Endothelial cell of umbilical vein (primary cell): ENCODE measurements around the gene TCEANC. TPM values are rescaled to one million over a fixed set of nuclear protein-coding genes. Genes with fewer than 3 reads are reported as not detected.
"Not testable (repeated sequence)": the region's sequence is repeated elsewhere in the genome, so short reads cannot be mapped to it uniquely, and the experiment has no call there.

Experiments used
- BruUV-seq: library from RNA; stranded (reverse); fragments of 400-500 nt; replicated peaks from 2 replicates; lab custom pipeline; 2021; lab: Mats Ljungman, UMichigan
- CTCF ChIA-PET: fragments of 300-600, 350-600 bp; sonication (Branson Sonifier 250); formaldehyde crosslinking; loops from one replicate; lab custom pipeline; 2021; ENCODE audit warnings: antibody characterized with exemption, inconsistent platforms; lab: Charles Lee
- POLR2A ChIA-PET: fragments of 300-600, 350-600 bp; sonication (Branson Sonifier 250); formaldehyde crosslinking; loops from one replicate; lab custom pipeline; 2021; ENCODE audit warnings: antibody characterized with exemption, inconsistent platforms; lab: Charles Lee
- DNase-seq: peaks from one replicate; pipeline ENCODE4 v3.0.0-alpha.2; 2011; ENCODE audit warnings: low read depth, low spot score
- FAIRE-seq: peaks from 2 replicates; lab custom pipeline; 2011; peaks lifted over from hg19 to GRCh38; lab: Jason Lieb, UNC
- H2AFZ ChIP-seq: 2 replicates; pipeline ENCODE4 v1.6.0; 2012; ENCODE audit warnings: low read depth, low read length, control low read depth, inconsistent platforms
- H3K27ac ChIP-seq: 2 replicates; pipeline ENCODE4 v1.5.1; 2011; ENCODE audit warnings: low read depth, mild to moderate bottlenecking, control low read depth, low read length, moderate library complexity; ENCODE audit not compliant: insufficient read depth
- H3K27me3 ChIP-seq, 2 experiments: 2 replicates each; pipeline versions ENCODE4 v1.6.0 to v1.6.1; 2011; ENCODE audit warnings: low read length in 2 of 2, mixed read lengths in 1 of 2; ENCODE audit not compliant: control insufficient read depth in 2 of 2, insufficient read depth in 2 of 2
- H3K36me3 ChIP-seq, 2 experiments: 2 replicates in 1 of 2; 3 replicates in 1 of 2; pipeline ENCODE4 v1.5.1; 2011; ENCODE audit warnings: low read length in 2 of 2, mild to moderate bottlenecking in 1 of 2, moderate library complexity in 1 of 2; ENCODE audit not compliant: control insufficient read depth in 2 of 2, insufficient read depth in 2 of 2; ENCODE audit errors: extremely low read depth in 1 of 2
- H3K4me1 ChIP-seq: 3 replicates; pipeline ENCODE4 v1.5.1; 2011; ENCODE audit warnings: mild to moderate bottlenecking, low read length; ENCODE audit not compliant: control insufficient read depth, insufficient read depth; ENCODE audit errors: extremely low read depth
- H3K4me2 ChIP-seq: 2 replicates; pipeline ENCODE4 v1.6.1; 2011; ENCODE audit warnings: low read length, control low read depth, mixed read lengths; ENCODE audit not compliant: insufficient read depth
- H3K4me3 ChIP-seq, 3 experiments: fragments of 200-600 bp in 1 of 3; sonication (generic), shearing (Covaris generic) in 1 of 3; replicated peaks in 1 of 3; 2 replicates each; pipeline ENCODE4 v1.5.1; 2011 to 2016; ENCODE audit warnings: control low read depth in 3 of 3, low read length in 3 of 3, mild to moderate bottlenecking in 2 of 3, inconsistent platforms in 1 of 3, low read depth in 1 of 3, moderate library complexity in 1 of 3; ENCODE audit not compliant: insufficient read depth in 1 of 3
- H3K79me2 ChIP-seq: 2 replicates; pipeline ENCODE4 v1.6.0; 2012; ENCODE audit warnings: low read length, inconsistent platforms; ENCODE audit not compliant: control insufficient read depth, insufficient read depth
- H3K9ac ChIP-seq: replicated peaks from 2 replicates; pipeline ENCODE3; 2011; ENCODE audit warnings: low read length, control low read depth; ENCODE audit not compliant: insufficient read depth; ENCODE audit errors: extremely low read depth
- H3K9me1 ChIP-seq: replicated peaks from 3 replicates; pipeline ENCODE4 v1.6.0; 2011; ENCODE audit warnings: mild to moderate bottlenecking, low read length; ENCODE audit not compliant: control insufficient read depth, insufficient read depth; ENCODE audit errors: extremely low read depth
- H3K9me3 ChIP-seq: replicated peaks from 2 replicates; pipeline ENCODE4 v1.5.1; 2012; ENCODE audit warnings: low read length, inconsistent platforms; ENCODE audit not compliant: control insufficient read depth, insufficient read depth
- H4K20me1 ChIP-seq: replicated peaks from 2 replicates; pipeline ENCODE3; 2011; ENCODE audit warnings: mild to moderate bottlenecking, low read length; ENCODE audit not compliant: control insufficient read depth, insufficient read depth; ENCODE audit errors: extremely low read depth
- CTCF ChIP-seq, 2 donors: IDR thresholded peaks; 1 replicate in 1 of 2; 2 replicates in 1 of 2; pipeline ENCODE4 v1.5.1; 2011; ENCODE audit warnings: low read length in 2 of 2, mild to moderate bottlenecking in 2 of 2, moderate library complexity in 2 of 2, control low read depth in 1 of 2, inconsistent platforms in 1 of 2, low read depth in 1 of 2; ENCODE audit not compliant: insufficient read depth in 1 of 2; ENCODE audit errors: extremely low read depth in 1 of 2
- EZH2 ChIP-seq: IDR thresholded peaks from 2 replicates; pipeline ENCODE4 v1.6.1; 2012; ENCODE audit warnings: borderline replicate concordance, low read depth, mild to moderate bottlenecking, moderate library complexity, low read length, inconsistent platforms; ENCODE audit not compliant: severe bottlenecking
- FOS ChIP-seq: IDR thresholded peaks from 2 replicates; pipeline ENCODE4 v1.6.1; 2011; ENCODE audit warnings: mild to moderate bottlenecking, low read length, moderate library complexity, borderline replicate concordance; ENCODE audit not compliant: insufficient read depth
- GATA2 ChIP-seq: IDR thresholded peaks from 2 replicates; pipeline ENCODE4 v1.7.0; 2011; ENCODE audit warnings: low read depth, mild to moderate bottlenecking, moderate library complexity, mixed read lengths, low read length; ENCODE audit not compliant: insufficient read length, insufficient read depth
- JUN ChIP-seq: IDR thresholded peaks from 2 replicates; pipeline ENCODE4 v1.6.1; 2011; ENCODE audit warnings: borderline replicate concordance, low read depth; ENCODE audit not compliant: insufficient read length, insufficient read depth
- MAX ChIP-seq: IDR thresholded peaks from 2 replicates; pipeline ENCODE4 v1.6.1; 2011; ENCODE audit not compliant: insufficient read depth, insufficient read length
- MYC ChIP-seq: IDR thresholded peaks from one replicate; pipeline ENCODE4 v1.6.1; 2011; ENCODE audit warnings: mild to moderate bottlenecking, low read depth, low read length
- POLR2A ChIP-seq: IDR thresholded peaks from 2 replicates; pipeline ENCODE4 v1.6.1; 2012; ENCODE audit warnings: low read depth, mild to moderate bottlenecking, control low read depth, low read length
- POLR2AphosphoS5 ChIP-seq: IDR thresholded peaks from 2 replicates; pipeline ENCODE4 v1.6.1; 2012; ENCODE audit warnings: low read depth, mild to moderate bottlenecking, control low read depth, low read length, moderate library complexity; ENCODE audit not compliant: insufficient read depth
- dilution Hi-C: fragments of 300-500 bp; cut with MboI; formaldehyde crosslinking; loops from one replicate; pipeline ENCODE4 v1.15.0; 2019; ENCODE audit warnings: low sequenced_read_pairs; ENCODE audit not compliant: extremely low pct_ligation_motif_present
- intact Hi-C: fragments of 100-400 bp; cut with micrococcal nuclease; formaldehyde crosslinking; loops from one replicate; pipeline ENCODE4 v1.10.0; 2022
- polyA plus RNA-seq, 4 experiments: library from polyadenylated mRNA; depleted of rRNA in 3 of 4; stranded (reverse) in 3 of 4; unstranded in 1 of 4; fragments of >200 nt; gene quantifications; 2 replicates each; pipeline versions ENCODE4 v1.2.1 to v1.2.3, GENCODE V29; 2011 to 2012; ENCODE audit warnings: missing spikeins in 1 of 4
- total RNA-seq: library from RNA; stranded (reverse); gene quantifications from 2 replicates; pipeline ENCODE4 v1.2.3, GENCODE V29; 2021

The TCEANC gene
- total and polyA plus RNA-seq, 2 donors (not counting 3 experiments of a cell fraction or from before 2014, with no cell fraction given): 0.32 to 0.75 TPM

- DNase-seq (no peak), FAIRE-seq (no peak)
- Histone ChIP-seq H3K9me3 (no peaks in the 10 kb centered on the region), H3K79me2 (no peaks in the 10 kb centered on the region), H3K27ac (no peak overlapping the region), H4K20me1 (no peaks in the 10 kb centered on the region), H3K4me3 (no peak overlapping the region), H3K36me3 (no peaks in the 10 kb centered on the region), H3K4me1 (no peaks in the 10 kb centered on the region), H3K9ac (no peak overlapping the region), H3K9me1 (no peaks in the 10 kb centered on the region), H3K27me3 (no peaks in the 10 kb centered on the region), H3K4me2 (no peak overlapping the region), H2AFZ (no peak overlapping the region)
- dilution Hi-C loops (no loop called here), intact Hi-C loops (no loop called here)
- TF ChIP-seq EZH2: no peak
- ChIA-PET POLR2A (no interaction called here), CTCF (no interaction called here)
- BruUV-seq: no TSS peak
These were observed 14.9 kb upstream of the TCEANC start for GRCh38 chrX:13638021-13638420.

GRCh38 chrX:13638826-13639225 is 14.1 kb upstream of the TCEANC start:
- no peak overlapping the region for H3K27ac ChIP-seq
- no peak overlapping the region for H3K9ac ChIP-seq
- ChIA-PET POLR2A (no interaction called here), CTCF (no interaction called here)
- DNase-seq: no peak
- no peaks in the 10 kb centered on the region for H3K79me2 ChIP-seq
- H3K4me1 ChIP-seq: no peaks in the 10 kb centered on the region
- no peaks in the 10 kb centered on the region for H3K36me3 ChIP-seq
- H4K20me1 ChIP-seq: no peaks in the 10 kb centered on the region
- dilution Hi-C loops: no loop called here
- intact Hi-C loops: no loop called here
- no peak overlapping the region for H2AFZ ChIP-seq
- no peaks in the 10 kb centered on the region for H3K9me1 ChIP-seq
- FAIRE-seq: no peak
- no peak overlapping the region for H3K4me3 ChIP-seq
- no peak for TF ChIP-seq GATA2
- no peak for TF ChIP-seq MYC
- TF ChIP-seq MAX: no peak
- no peak for TF ChIP-seq POLR2A
- no peak for TF ChIP-seq FOS
- TF ChIP-seq EZH2: no peak
- no peak for TF ChIP-seq POLR2AphosphoS5
- TF ChIP-seq CTCF (IDR thresholded peaks at IDR 0.05; ENCODE audit: extremely low read depth in 1 of 2, insufficient read depth in 1 of 2, low read depth in 1 of 2, low read length in 2 of 2): no peak
- no peak for TF ChIP-seq JUN
- no peaks in the 10 kb centered on the region for H3K9me3 ChIP-seq
- BruUV-seq: no TSS peak
- H3K4me2 ChIP-seq: no peak overlapping the region
- H3K27me3 ChIP-seq: no peaks in the 10 kb centered on the region

GRCh38 chrX:13641684-13642083 is 11.3 kb upstream of the TCEANC start:
- CTCF ChIA-PET, H3K9me3 ChIP-seq, H3K79me2 ChIP-seq, H3K36me3 ChIP-seq, H3K27me3 ChIP-seq, H3K4me1 ChIP-seq, H3K4me2 ChIP-seq, H3K27ac ChIP-seq, FAIRE-seq, H3K9me1 ChIP-seq, H3K4me3 ChIP-seq, POLR2A ChIA-PET, BruUV-seq, DNase-seq, H2AFZ ChIP-seq, intact Hi-C loops, H4K20me1 ChIP-seq, H3K9ac ChIP-seq, dilution Hi-C loops: not testable (repeated sequence)
